Esophagus squamous epithelium (tissue), 5 donors: Measurements from ENCODE around the gene THRA. TPM values are rescaled to one million over a fixed set of nuclear protein-coding genes. Genes with fewer than 3 reads are reported as not detected.

Experiments used
- DNase-seq: peaks from one replicate; lab custom pipeline; 2025; lab: John Stamatoyannopoulos, UW
- H3K27ac ChIP-seq, 4 donors: fragments of 200-600 bp; sonication (generic); one replicate each; pipeline ENCODE4 v1.5.1; 2016 to 2019; ENCODE audit warnings: mild to moderate bottlenecking in 1 of 4
- H3K27me3 ChIP-seq, 4 donors: fragments of 200-600 bp; sonication (generic); 1 replicate in 3 of 4; 2 replicates in 1 of 4; pipeline versions ENCODE4 v1.5.1 to v1.6.0; 2017 to 2021; ENCODE audit warnings: antibody characterized with exemption in 1 of 4
- H3K36me3 ChIP-seq, 3 donors: fragments of 200-600 bp; sonication (generic); one replicate each; pipeline ENCODE4 v1.5.1; 2016 to 2019
- H3K4me1 ChIP-seq, 3 donors: fragments of 200-600 bp; sonication (generic); one replicate each; pipeline ENCODE4 v1.5.1; 2017 to 2019
- H3K4me3 ChIP-seq, 4 donors: fragments of 200-600 bp; sonication (generic); 1 replicate in 3 of 4; 2 replicates in 1 of 4; pipeline ENCODE4 v1.5.1; 2016 to 2019; ENCODE audit warnings: mild to moderate bottlenecking in 2 of 4, moderate library complexity in 1 of 4
- H3K9me3 ChIP-seq, 3 donors: fragments of 200-600 bp; sonication (generic); one replicate each; pipeline ENCODE4 v1.5.1; 2016 to 2019
- POLR2A ChIP-seq, 4 donors: fragments of 450-650 bp; IDR thresholded peaks; one replicate each; pipeline ENCODE4 v1.6.1; 2017; ENCODE audit warnings: antibody characterized with exemption in 4 of 4, mild to moderate bottlenecking in 4 of 4, moderate library complexity in 3 of 4
- WGBS, 2 donors: methylation state at CpG; one replicate each; pipeline ENCODE4 v1.1.5; 2018; 5-methylcytosine and 5-hydroxymethylcytosine counted together
- intact Hi-C: fragments of 100-400 bp; cut with DNase I; formaldehyde crosslinking; loops from one replicate; pipeline ENCODE4 v1.15.0; 2022
- total RNA-seq, 4 donors: library from RNA; depleted of rRNA; stranded (reverse); fragments of >200 nt; gene quantifications; one replicate each; pipeline ENCODE4 v1.1.0, GENCODE V29; 2016
- TF ChIP-seq, protein P1 (sequence below), 6 experiments: fragments of 450-650 bp in 4 of 6; fragments of 200-600 bp in 2 of 6; sonication (generic) in 2 of 6; IDR thresholded peaks; one replicate each; pipeline ENCODE4 v1.5.1; 2016 to 2019; ENCODE audit warnings: antibody characterized with exemption in 6 of 6, mild to moderate bottlenecking in 4 of 6, moderate library complexity in 4 of 6
- donor health status: DM: yes; HTN: yes; CAD: no.

The THRA gene
- total RNA-seq, 4 donors from 2014 or later = 4.2 to 27.1 (median 13.4) TPM

GRCh38 chr17:40090237-40091119 is 27.7 kb downstream of the THRA start:
- H3K36me3 ChIP-seq = peaks cover 11 to 100% (median 53%) of the 10 kb centered on the region in 3 donors
- H3K27me3 ChIP-seq = no peaks in the 10 kb centered on the region
- no peak for DNase-seq
- H3K27ac ChIP-seq = peak overlapping the region; percentile 22 to 100 (median 94)
- intact Hi-C loops = no loop called here
- no peak overlapping the region for H3K4me3 ChIP-seq
- TF ChIP-seq POLR2A (IDR thresholded peaks at IDR 0.05) = no peak
- H3K4me1 ChIP-seq = peaks cover 27 to 62% (median 28%) of the 10 kb centered on the region in 3 donors
- WGBS, 2 donors = 60 to 71% methylated on average over 10 to 11 of the region's 14 CpGs
- H3K9me3 ChIP-seq = no peaks in the 10 kb centered on the region

GRCh38 chr17:40091691-40092397 is 29.1 kb downstream of the THRA start:
- TF ChIP-seq POLR2A (IDR thresholded peaks at IDR 0.05) = no peak
- TF ChIP-seq, protein P1, sequence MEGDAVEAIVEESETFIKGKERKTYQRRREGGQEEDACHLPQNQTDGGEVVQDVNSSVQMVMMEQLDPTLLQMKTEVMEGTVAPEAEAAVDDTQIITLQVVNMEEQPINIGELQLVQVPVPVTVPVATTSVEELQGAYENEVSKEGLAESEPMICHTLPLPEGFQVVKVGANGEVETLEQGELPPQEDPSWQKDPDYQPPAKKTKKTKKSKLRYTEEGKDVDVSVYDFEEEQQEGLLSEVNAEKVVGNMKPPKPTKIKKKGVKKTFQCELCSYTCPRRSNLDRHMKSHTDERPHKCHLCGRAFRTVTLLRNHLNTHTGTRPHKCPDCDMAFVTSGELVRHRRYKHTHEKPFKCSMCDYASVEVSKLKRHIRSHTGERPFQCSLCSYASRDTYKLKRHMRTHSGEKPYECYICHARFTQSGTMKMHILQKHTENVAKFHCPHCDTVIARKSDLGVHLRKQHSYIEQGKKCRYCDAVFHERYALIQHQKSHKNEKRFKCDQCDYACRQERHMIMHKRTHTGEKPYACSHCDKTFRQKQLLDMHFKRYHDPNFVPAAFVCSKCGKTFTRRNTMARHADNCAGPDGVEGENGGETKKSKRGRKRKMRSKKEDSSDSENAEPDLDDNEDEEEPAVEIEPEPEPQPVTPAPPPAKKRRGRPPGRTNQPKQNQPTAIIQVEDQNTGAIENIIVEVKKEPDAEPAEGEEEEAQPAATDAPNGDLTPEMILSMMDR (IDR thresholded peaks at IDR 0.05) = no peak
- Histone ChIP-seq H3K9me3 (no peaks in the 10 kb centered on the region), H3K4me3 (no peak overlapping the region), H3K36me3 (peaks cover 21 to 100% (median 52%) of the 10 kb centered on the region in 3 donors), H3K27ac (peak overlapping the region; percentile 22 to 100 (median 94)), H3K4me1 (peaks cover 34 to 65% (median 39%) of the 10 kb centered on the region in 3 donors), H3K27me3 (no peaks in the 10 kb centered on the region)
- intact Hi-C loops = no loop called here
- 47 to 62% methylated on average over 7 of the region's 18 CpGs for WGBS, 2 donors
- no peak for DNase-seq

DNA sequence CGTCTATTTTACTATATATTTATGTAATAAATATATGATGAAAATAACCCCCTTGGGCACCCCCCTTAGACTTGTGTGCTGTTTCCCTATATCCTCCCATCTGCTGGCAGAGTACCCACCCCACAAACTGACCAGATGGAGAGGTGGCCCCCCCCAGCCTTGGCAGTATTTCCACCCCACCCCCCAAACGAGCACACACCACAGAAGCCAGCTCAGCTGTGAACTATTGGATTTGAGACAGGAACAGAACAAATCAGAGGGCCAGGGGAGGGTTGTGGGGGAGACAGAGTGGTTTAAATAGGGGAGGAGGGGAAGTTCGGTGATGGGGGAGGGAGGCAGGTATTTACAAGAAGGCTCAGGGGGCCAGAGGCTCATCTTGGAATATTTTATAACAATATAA is 29.8 kb downstream of the THRA start:
- intact Hi-C loops = no loop called here
- TF ChIP-seq, protein P1 (IDR thresholded peaks at IDR 0.05) = no peak
- no peak for TF ChIP-seq POLR2A (IDR thresholded peaks at IDR 0.05)
- H3K27me3 ChIP-seq = no peaks in the 10 kb centered on the region
- DNase-seq = no peak
- H3K36me3 ChIP-seq = peaks cover 27 to 100% (median 45%) of the 10 kb centered on the region in 3 donors
- H3K27ac ChIP-seq = peak overlapping the region; percentile 63 to 100 (median 94)
- WGBS, 2 donors = 29 to 59% methylated on average over 2 to 3 of the region's 3 CpGs
- no peak overlapping the region for H3K4me3 ChIP-seq
- H3K4me1 ChIP-seq = peaks cover 41 to 72% (median 46%) of the 10 kb centered on the region in 3 donors
- H3K9me3 ChIP-seq = no peaks in the 10 kb centered on the region

DNA sequence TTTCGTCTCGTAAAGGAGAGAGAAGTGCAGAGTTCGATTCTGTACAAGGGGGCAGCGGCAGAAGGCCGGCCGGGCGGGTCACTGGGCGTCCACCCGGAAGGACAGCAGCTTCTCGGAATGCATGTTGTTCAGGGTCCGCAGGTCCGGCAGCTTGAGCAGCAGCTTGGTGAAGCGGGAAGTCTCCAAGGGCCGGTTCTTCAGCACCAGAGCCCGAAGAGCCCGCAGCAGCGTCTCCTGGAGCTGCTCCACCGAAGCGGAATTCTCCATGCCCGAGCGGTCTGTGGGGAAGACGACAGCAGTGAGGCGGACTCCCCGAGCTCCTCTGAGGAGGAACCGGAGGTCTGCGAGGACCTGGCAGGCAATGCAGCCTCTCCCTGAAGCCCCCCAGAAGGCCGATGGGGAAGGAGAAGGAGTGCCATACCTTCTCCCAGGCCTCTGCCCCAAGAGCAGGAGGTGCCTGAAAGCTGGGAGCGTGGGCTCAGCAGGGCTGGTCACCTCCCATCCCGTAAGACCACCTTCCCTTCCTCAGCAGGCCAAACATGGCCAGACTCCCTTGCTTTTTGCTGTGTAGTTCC is 30.3 kb downstream of the THRA start:
- no peak for TF ChIP-seq POLR2A (IDR thresholded peaks at IDR 0.05)
- TF ChIP-seq, protein P1 (IDR thresholded peaks at IDR 0.05) = no peak
- peaks cover 25 to 95% (median 40%) of the 10 kb centered on the region in 3 donors for H3K36me3 ChIP-seq
- no peak for DNase-seq
- peak overlapping the region; percentile 63 to 100 (median 94) for H3K27ac ChIP-seq
- peak overlapping the region in 1 of 4 donors; percentile 18 for H3K4me3 ChIP-seq
- no peaks in the 10 kb centered on the region for H3K27me3 ChIP-seq
- intact Hi-C loops = no loop called here
- 64 to 75% methylated on average over 15 to 27 of the region's 29 CpGs for WGBS, 2 donors
- H3K9me3 ChIP-seq = no peaks in the 10 kb centered on the region
- H3K4me1 ChIP-seq = peaks cover 47 to 77% (median 51%) of the 10 kb centered on the region in 3 donors

- 33 to 52% methylated on average over 2 to 10 of the region's 16 CpGs for WGBS, 2 donors
- Histone ChIP-seq H3K27me3 (no peaks in the 10 kb centered on the region), H3K4me3 (no peak overlapping the region), H3K27ac (peak overlapping the region; percentile 63 to 100 (median 94)), H3K9me3 (no peaks in the 10 kb centered on the region), H3K36me3 (peaks cover 23 to 89% (median 34%) of the 10 kb centered on the region in 3 donors), H3K4me1 (peaks cover 52 to 83% (median 57%) of the 10 kb centered on the region in 3 donors)
- intact Hi-C loops = no loop called here
- DNase-seq = no peak
- no peak for TF ChIP-seq POLR2A (IDR thresholded peaks at IDR 0.05)
- TF ChIP-seq, protein P1 (IDR thresholded peaks at IDR 0.05) = no peak
These were observed 30.9 kb downstream of the THRA start for GRCh38 chr17:40093580-40094201.
